H1 (cell line): ENCODE data around the gene ELP5. TPM values are rescaled to one million over a fixed set of nuclear protein-coding genes. Genes with fewer than 3 reads are reported as not detected.
A peak's percentile ranks its signal among the peaks of the same experiment; 100 is the strongest.

Experiments
- HDAC6 ChIP-seq: IDR thresholded peaks from one replicate; pipeline ENCODE4 v1.7.1; 2012; ENCODE audit warnings: low read depth, mild to moderate bottlenecking, inconsistent platforms, low read length, moderate library complexity
- JUN ChIP-seq: IDR thresholded peaks from 2 replicates; pipeline ENCODE4 v1.6.1; 2011; ENCODE audit warnings: low read depth, mild to moderate bottlenecking, improper control_type of control experiment, low read length
- JUND ChIP-seq: IDR thresholded peaks from 2 replicates; pipeline ENCODE4 v1.6.1; 2011; ENCODE audit warnings: mild to moderate bottlenecking, improper control_type of control experiment, low read length
- PHF8 ChIP-seq: fragments of 200-600 bp; sonication (generic); conservative IDR thresholded peaks from 2 replicates; pipeline ENCODE4 v1.7.1; 2012; ENCODE audit warnings: low read depth, mild to moderate bottlenecking, inconsistent platforms, low read length, moderate library complexity
- POLR2AphosphoS5 ChIP-seq: IDR thresholded peaks from 2 replicates; pipeline ENCODE4 v1.6.1; 2011; ENCODE audit warnings: low read depth, low read length
- SIN3A ChIP-seq, 2 experiments: IDR thresholded peaks in 1 of 2; conservative IDR thresholded peaks in 1 of 2; 2 replicates each; pipeline ENCODE4 v1.6.1; 2011 to 2012; ENCODE audit warnings: low read length in 2 of 2, improper control_type of control experiment in 1 of 2, low read depth in 1 of 2, mild to moderate bottlenecking in 1 of 2
- SP4 ChIP-seq: IDR thresholded peaks from 2 replicates; pipeline ENCODE4 v1.6.1; 2012; ENCODE audit warnings: low read length, inconsistent platforms
- TCF12 ChIP-seq: IDR thresholded peaks from 2 replicates; pipeline ENCODE4 v1.6.1; 2011; ENCODE audit warnings: low read depth, mild to moderate bottlenecking, low read length
- YY1 ChIP-seq: IDR thresholded peaks from 2 replicates; pipeline ENCODE4 v1.6.1; 2011; ENCODE audit warnings: low read depth, mild to moderate bottlenecking, low read length
- polyA plus RNA-seq, 7 experiments: library from polyadenylated mRNA; depleted of rRNA in 3 of 7; stranded (reverse) in 5 of 7; unstranded in 2 of 7; fragments of >200 nt in 5 of 7; fragments of 200-250 nt in 2 of 7; gene quantifications; 1 replicate in 5 of 7; 2 replicates in 1 of 7; 4 replicates in 1 of 7; pipeline versions ENCODE4 v1.2.1 to v1.2.3, GENCODE V29; 2011 to 2013; ENCODE audit warnings: missing spikeins in 2 of 7, mixed read lengths in 2 of 7
- total RNA-seq: library from RNA; stranded (reverse); fragmentation: NEBNext Ultra II Directional; extraction: Animal tissue kit (Norgen Biotek cat#: 25700); gene quantifications from 2 replicates; pipeline ENCODE4 v1.2.1, GENCODE V29; 2021
- TF ChIP-seq, protein P1 (sequence below): fragments of 300-600 bp; sonication (generic); IDR thresholded peaks from 2 replicates; pipeline ENCODE4 v1.7.1; 2012; ENCODE audit warnings: low read length, moderate library complexity, mild to moderate bottlenecking, inconsistent platforms; ENCODE audit not compliant: insufficient replicate concordance

ELP5 gene
- total and polyA plus RNA-seq, 2 of the 8 experiments (the other 6 are each of a cell fraction or from before 2014, with no cell fraction given), result 75.4 to 107 TPM

DNA sequence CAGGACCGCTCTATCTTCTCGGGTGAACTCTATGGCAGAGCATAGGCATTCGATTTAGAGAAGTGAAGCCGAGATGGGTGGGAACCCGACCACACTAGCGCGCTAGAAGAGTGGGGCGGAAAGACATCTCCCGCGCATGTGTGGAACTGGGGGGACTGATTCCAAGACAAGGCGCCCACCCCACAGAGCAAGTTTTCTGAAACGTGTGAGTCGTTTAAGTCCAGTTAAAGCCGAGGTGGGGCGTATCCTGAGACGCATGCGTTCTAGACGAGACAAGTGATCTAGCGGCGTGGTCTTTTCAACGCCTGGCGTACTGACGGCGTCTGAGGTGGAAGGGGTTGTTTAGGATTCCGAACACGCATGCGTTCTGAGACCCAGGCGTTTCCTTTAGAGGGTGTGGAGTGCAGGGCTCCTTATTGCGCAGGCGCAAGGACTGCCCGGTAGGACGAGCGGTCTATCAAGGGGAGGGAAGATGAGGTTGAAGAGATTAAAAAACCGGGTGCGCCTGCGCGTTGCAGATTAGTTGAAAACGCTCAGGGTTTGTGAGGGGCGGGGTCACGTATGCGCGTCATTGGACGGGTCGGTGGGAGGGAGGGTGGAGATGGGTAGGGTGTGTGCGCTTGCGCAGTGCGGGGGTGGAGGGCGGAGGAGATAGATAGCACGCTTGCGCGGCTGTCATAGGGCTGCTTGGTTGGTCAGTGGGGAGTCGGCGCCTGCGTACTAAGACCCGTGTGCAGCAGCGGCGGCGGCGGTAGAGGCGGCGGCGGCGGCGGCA, 55.1 kb downstream of the ELP5 start, which contains the start of gene EIF5A (continued):
- TF ChIP-seq, protein P1, sequence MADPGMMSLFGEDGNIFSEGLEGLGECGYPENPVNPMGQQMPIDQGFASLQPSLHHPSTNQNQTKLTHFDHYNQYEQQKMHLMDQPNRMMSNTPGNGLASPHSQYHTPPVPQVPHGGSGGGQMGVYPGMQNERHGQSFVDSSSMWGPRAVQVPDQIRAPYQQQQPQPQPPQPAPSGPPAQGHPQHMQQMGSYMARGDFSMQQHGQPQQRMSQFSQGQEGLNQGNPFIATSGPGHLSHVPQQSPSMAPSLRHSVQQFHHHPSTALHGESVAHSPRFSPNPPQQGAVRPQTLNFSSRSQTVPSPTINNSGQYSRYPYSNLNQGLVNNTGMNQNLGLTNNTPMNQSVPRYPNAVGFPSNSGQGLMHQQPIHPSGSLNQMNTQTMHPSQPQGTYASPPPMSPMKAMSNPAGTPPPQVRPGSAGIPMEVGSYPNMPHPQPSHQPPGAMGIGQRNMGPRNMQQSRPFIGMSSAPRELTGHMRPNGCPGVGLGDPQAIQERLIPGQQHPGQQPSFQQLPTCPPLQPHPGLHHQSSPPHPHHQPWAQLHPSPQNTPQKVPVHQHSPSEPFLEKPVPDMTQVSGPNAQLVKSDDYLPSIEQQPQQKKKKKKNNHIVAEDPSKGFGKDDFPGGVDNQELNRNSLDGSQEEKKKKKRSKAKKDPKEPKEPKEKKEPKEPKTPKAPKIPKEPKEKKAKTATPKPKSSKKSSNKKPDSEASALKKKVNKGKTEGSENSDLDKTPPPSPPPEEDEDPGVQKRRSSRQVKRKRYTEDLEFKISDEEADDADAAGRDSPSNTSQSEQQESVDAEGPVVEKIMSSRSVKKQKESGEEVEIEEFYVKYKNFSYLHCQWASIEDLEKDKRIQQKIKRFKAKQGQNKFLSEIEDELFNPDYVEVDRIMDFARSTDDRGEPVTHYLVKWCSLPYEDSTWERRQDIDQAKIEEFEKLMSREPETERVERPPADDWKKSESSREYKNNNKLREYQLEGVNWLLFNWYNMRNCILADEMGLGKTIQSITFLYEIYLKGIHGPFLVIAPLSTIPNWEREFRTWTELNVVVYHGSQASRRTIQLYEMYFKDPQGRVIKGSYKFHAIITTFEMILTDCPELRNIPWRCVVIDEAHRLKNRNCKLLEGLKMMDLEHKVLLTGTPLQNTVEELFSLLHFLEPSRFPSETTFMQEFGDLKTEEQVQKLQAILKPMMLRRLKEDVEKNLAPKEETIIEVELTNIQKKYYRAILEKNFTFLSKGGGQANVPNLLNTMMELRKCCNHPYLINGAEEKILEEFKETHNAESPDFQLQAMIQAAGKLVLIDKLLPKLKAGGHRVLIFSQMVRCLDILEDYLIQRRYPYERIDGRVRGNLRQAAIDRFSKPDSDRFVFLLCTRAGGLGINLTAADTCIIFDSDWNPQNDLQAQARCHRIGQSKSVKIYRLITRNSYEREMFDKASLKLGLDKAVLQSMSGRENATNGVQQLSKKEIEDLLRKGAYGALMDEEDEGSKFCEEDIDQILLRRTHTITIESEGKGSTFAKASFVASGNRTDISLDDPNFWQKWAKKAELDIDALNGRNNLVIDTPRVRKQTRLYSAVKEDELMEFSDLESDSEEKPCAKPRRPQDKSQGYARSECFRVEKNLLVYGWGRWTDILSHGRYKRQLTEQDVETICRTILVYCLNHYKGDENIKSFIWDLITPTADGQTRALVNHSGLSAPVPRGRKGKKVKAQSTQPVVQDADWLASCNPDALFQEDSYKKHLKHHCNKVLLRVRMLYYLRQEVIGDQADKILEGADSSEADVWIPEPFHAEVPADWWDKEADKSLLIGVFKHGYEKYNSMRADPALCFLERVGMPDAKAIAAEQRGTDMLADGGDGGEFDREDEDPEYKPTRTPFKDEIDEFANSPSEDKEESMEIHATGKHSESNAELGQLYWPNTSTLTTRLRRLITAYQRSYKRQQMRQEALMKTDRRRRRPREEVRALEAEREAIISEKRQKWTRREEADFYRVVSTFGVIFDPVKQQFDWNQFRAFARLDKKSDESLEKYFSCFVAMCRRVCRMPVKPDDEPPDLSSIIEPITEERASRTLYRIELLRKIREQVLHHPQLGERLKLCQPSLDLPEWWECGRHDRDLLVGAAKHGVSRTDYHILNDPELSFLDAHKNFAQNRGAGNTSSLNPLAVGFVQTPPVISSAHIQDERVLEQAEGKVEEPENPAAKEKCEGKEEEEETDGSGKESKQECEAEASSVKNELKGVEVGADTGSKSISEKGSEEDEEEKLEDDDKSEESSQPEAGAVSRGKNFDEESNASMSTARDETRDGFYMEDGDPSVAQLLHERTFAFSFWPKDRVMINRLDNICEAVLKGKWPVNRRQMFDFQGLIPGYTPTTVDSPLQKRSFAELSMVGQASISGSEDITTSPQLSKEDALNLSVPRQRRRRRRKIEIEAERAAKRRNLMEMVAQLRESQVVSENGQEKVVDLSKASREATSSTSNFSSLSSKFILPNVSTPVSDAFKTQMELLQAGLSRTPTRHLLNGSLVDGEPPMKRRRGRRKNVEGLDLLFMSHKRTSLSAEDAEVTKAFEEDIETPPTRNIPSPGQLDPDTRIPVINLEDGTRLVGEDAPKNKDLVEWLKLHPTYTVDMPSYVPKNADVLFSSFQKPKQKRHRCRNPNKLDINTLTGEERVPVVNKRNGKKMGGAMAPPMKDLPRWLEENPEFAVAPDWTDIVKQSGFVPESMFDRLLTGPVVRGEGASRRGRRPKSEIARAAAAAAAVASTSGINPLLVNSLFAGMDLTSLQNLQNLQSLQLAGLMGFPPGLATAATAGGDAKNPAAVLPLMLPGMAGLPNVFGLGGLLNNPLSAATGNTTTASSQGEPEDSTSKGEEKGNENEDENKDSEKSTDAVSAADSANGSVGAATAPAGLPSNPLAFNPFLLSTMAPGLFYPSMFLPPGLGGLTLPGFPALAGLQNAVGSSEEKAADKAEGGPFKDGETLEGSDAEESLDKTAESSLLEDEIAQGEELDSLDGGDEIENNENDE, result no peak
- TF ChIP-seq TCF12, result no peak
- TF ChIP-seq SP4, result peak; percentile 73; the same call in 1 of the 2 replicates
- TF ChIP-seq HDAC6, result no peak
- TF ChIP-seq SIN3A (conservative IDR thresholded peaks at IDR 0.05 in 1 of 2, IDR thresholded peaks at IDR 0.05 in 1 of 2; ENCODE audit: low read depth in 1 of 2, low read length in 2 of 2), result peak; percentile 9 to 85; a peak in 2 of 4 replicates
- no peak for TF ChIP-seq JUN
- TF ChIP-seq POLR2AphosphoS5, result peak; percentile 85
- no peak for TF ChIP-seq JUND
- no peak; the same call in 1 of the 2 replicates for TF ChIP-seq YY1
- TF ChIP-seq PHF8, result peak; percentile 12; the same call in 1 of the 2 replicates
